PFSK-1 (cell line): Measurements from ENCODE around the gene TK2.

ENCODE experiments used
- FOXP2 ChIP-seq: optimal IDR thresholded peaks from 2 replicates; pipeline ENCODE3; 2011; ENCODE audit warnings: borderline replicate concordance, control low read depth, inconsistent platforms; ENCODE audit not compliant: insufficient read depth; ENCODE audit errors: extremely low read length, extremely low read depth
- POLR2AphosphoS5 ChIP-seq: IDR thresholded peaks from 2 replicates; pipeline ENCODE4 v1.6.1; 2012; ENCODE audit warnings: low read depth, mild to moderate bottlenecking, control low read depth, low read length, moderate library complexity
- REST ChIP-seq, 2 experiments: IDR thresholded peaks; 2 replicates each; pipeline versions ENCODE4 v1.6.1 to v1.8.0; 2011 to 2012; ENCODE audit warnings: low read depth in 2 of 2, low read length in 2 of 2, control low read depth in 1 of 2, inconsistent platforms in 1 of 2, mild to moderate bottlenecking in 1 of 2, moderate library complexity in 1 of 2; ENCODE audit not compliant: insufficient read depth in 1 of 2
- SIN3A ChIP-seq: IDR thresholded peaks from 2 replicates; pipeline ENCODE4 v1.6.1; 2012; ENCODE audit warnings: mild to moderate bottlenecking, low read length, moderate library complexity, borderline replicate concordance; ENCODE audit not compliant: insufficient read depth
- TAF1 ChIP-seq: IDR thresholded peaks from 2 replicates; pipeline ENCODE4 v1.6.1; 2012; ENCODE audit warnings: low read length, control low read depth, borderline replicate concordance; ENCODE audit not compliant: insufficient read depth

TK2 gene

GRCh38 chr16:66503030-66503429 lies 46.9 kb downstream of the TK2 start:
- no peak for TF ChIP-seq POLR2AphosphoS5
- TF ChIP-seq SIN3A = no peak
- no peak for TF ChIP-seq FOXP2
- no peak for TF ChIP-seq REST (IDR thresholded peaks at IDR 0.05; ENCODE audit: insufficient read depth in 1 of 2, low read depth in 2 of 2, low read length in 2 of 2)
- TF ChIP-seq TAF1 = no peak

- TF ChIP-seq FOXP2 (no peak), TAF1 (no peak), SIN3A (no peak), POLR2AphosphoS5 (no peak), REST (IDR thresholded peaks at IDR 0.05; ENCODE audit: insufficient read depth in 1 of 2, low read depth in 2 of 2, low read length in 2 of 2) (no peak)
Measured at GRCh38 chr16:66502020-66502913, 47.7 kb downstream of the TK2 start.

- no peak for TF ChIP-seq TAF1
- no peak for TF ChIP-seq REST (IDR thresholded peaks at IDR 0.05; ENCODE audit: insufficient read depth in 1 of 2, low read depth in 2 of 2, low read length in 2 of 2)
- no peak for TF ChIP-seq FOXP2
- TF ChIP-seq POLR2AphosphoS5 = no peak
- TF ChIP-seq SIN3A = no peak
Measured at GRCh38 chr16:66495440-66495839, 54.5 kb downstream of the TK2 start.

GRCh38 chr16:66494916-66495315 lies 55.0 kb downstream of the TK2 start:
- TF ChIP-seq POLR2AphosphoS5 = no peak
- TF ChIP-seq SIN3A = no peak
- no peak for TF ChIP-seq REST (IDR thresholded peaks at IDR 0.05; ENCODE audit: insufficient read depth in 1 of 2, low read depth in 2 of 2, low read length in 2 of 2)
- TF ChIP-seq TAF1 = no peak
- TF ChIP-seq FOXP2 = no peak
